CD4-positive, alpha-beta T cell treated with Interleukin-6 at 100 ng/mL for 8 hours (primary cell): ENCODE measurements around the gene ZNF407.
"Not testable (repeated sequence)": the region's sequence is repeated elsewhere in the genome, so short reads cannot be mapped to it uniquely, and the experiment has no call there.

Source experiments
- DNase-seq: peaks from one replicate; pipeline ENCODE4 v3.0.0-alpha.2; 2020; ENCODE audit warnings: mixed read lengths, low spot score

Gene ZNF407

DNA sequence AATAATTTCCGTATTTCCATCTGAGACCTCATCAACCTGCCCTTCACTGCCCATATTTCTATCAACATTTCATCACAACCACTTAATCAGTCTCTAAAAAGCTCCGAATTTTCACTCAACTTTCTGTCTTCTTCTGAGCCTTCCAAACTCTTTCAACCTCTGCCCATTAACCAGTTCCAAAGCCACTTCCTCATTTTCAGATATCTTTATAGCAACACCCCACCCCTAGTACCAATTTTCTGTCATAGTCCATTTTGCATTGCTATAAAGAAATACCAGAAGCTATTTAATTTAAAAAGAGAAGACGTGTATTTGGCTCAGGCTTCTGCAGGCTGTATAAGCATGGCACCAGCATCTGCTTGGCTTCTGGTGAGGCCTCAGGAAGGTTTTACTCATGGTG is 504.2 kb downstream of the ZNF407 start:
- no peak for DNase-seq

DNA sequence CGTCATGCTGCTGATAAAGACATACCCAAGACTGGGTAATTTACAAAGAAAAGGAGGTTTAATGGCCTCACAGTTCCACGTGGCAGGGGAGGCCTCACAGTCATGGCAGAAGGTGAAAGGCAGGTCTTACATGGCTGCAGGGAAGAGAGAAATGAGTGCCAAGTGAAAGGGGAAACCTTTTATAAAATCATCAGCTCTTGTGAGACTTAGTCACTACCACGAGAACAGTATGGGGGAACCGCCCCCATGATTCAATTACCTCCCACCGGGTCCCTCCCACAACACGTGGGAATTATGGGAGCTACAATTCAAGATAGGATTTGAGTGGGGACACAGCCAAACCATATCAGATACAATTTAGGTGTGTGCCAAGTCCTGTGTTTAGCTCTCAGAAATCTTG is 506.4 kb downstream of the ZNF407 start:
- DNase-seq, result not testable (repeated sequence)

DNA sequence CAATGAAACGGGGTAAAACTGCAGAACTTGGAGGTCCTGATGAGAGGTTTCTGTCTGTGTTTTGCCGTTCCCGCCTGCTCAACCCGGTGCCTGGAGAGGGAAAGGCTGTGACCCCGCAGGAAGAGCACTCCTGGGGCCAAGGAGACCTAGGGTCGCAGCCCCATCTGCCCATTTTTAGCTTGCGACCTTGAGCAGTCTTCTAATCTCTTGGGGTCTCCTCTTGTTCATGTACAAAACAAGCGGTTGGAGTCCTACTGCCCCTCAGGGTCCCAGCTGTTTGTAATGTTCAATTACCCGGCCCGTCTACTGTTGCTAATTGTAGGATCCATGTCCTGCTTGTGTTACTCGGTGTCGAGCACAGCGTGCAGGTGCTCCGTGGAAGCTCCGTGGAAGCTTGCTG is 506.8 kb downstream of the ZNF407 start:
- DNase-seq, result no peak

DNA sequence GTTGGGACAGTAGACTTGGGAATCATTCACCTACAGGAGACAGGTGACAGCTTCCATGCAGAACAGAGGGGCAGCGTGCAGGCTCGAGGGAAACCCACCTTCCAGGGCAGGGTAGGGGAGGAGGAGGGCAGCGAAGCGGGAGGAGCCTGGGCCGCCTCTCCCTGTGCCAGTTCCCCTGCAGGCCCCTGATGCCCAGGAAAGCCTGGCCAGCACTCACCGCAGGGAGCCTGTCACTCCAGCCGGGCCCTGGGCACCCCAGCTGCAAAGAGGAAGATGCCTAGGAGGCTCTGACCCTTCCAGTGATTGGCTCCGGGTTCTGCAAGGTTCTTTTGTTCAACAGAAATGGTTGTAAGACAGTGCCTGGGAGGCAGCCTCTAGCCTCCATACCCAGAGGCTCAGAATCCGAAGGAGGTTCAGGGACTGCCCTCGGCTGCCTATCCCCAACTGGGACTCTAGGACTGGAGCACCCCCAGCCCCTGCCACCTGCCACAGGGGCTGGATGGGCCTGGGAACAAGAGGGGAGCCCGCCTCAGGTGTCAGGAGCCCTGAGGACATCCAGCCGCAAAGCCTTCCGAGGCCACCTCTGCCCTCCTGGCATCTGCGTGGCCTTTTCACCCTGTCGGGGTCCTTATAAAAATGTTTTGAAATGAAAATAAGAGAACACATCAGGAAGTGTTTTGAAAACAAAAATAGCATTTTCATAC is 508.0 kb downstream of the ZNF407 start:
- DNase-seq, result no peak

DNA sequence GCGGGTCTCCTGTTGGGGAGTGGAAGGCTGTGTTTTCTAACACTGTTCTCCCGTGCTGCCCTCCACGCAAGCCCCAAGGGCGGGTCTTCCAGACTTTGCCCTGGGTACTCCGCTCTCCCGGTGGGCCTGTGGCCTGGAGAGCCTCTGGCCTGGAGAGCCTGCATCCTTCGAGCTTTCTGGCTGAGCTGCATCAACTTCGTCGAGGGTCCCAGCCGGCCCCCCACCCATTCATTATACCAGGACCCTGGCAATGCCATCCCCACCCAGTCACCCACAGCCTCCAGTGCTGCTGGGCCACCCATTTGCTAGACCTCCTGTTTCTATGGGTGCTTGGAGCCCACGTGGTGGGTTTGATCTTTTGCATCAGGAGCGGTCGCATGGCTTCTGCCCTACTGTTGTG is 509.1 kb downstream of the ZNF407 start:
- no peak for DNase-seq

DNA sequence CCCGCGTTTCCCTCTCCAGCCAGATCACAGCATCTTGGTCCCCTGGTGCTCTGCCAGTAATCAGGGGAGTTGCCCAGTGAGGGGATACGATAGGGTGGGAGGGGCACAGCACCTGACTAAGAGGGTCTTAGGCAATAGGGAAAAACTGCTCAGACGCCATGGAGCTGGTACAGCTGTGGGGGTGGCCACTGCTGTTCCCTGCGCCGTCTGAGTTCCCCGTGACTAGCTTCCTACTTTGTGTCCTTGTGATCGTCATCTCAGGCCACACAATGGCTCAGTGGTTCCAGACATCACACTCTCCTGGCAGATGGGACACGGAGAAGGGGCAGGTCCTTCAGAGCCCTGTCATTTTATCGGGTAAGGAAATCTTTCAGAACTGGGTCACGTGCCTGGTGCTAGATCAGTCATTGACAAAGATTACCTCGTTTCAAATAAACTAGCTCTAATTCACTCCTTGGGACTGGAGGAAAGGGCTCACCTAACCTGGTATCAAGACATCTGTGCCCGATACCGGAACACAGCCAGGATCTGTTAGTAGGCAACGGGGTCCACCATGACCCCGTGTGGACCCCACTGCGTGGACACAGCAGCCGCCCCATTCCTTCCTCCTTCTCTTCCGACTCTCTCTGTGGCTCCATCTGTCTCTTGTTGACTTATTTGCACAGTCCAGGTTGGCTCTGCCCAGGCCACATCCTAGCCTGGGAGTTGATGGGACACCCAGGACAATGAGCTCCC is 509.7 kb downstream of the ZNF407 start:
- no peak for DNase-seq

DNA sequence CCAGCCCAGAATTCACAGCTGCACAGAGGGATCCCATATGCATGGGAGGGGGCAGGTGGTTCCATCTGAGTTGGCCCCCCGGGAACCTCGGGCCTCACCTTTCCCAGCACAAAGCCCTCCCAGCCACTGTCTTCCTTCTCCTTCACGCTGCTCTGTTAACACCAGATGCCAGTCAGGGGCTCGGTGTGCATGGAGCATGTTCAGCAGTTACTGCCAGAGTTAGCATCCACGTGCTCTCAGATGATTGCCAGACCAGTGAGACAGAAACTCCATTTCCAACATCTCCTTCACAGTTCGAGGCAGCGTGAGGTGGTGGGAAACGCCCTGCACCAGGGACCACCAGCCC is 510.2 kb downstream of the ZNF407 start:
- DNase-seq, result no peak

DNA sequence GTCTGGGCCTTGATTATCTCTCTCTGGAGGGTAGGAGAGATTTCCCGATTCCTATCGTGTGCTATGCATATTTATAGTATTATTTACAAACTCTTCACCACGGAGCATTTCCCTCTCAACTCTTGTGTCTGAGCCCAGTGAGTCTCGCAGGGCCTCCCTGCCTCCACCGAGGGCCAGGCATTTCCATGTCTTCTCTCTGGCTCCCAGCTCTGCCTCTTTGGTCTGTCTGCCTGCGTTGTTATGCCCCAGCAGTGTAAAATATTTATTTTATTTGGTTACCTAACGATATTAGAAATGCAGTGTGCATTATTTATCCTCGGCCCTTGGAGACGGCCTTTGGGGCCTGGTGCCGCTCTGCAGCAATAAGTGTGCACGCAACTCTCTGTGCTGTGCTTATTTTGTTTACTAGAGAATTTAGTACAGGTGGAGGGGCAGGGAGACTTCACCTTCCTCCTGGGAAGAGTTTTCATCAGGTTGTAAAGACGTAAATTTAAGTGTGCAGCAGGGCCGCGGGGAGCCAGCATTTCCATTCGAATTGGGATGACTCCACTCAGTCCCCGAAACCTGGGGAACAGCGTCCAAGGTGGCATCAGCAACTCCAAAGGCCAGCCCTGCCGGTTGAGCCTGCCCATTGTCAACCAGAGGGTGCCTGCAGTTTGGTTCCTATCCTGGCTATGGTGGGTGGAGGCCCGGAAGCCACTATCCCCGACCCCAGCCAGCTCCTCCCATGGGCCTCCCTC is 511.1 kb downstream of the ZNF407 start:
- no peak for DNase-seq

DNA sequence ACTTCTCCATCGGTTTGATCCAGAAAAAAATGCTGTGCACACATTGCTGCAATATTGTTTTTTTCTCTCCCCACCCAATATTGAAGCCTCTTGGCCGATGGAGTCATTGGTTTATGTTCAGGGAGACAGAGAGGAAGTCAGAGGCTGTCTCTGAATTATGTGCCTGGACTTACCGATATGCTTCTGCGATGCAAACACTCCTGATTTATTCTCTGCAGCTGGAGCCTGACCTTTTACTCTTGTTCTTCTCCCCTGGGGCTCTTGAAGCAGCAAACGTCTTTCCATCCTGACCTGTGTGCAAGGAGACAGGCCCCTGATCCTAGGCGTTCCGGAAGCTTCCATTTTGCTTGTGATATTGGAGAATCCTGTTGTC is 511.6 kb downstream of the ZNF407 start:
- DNase-seq, result no peak

DNA sequence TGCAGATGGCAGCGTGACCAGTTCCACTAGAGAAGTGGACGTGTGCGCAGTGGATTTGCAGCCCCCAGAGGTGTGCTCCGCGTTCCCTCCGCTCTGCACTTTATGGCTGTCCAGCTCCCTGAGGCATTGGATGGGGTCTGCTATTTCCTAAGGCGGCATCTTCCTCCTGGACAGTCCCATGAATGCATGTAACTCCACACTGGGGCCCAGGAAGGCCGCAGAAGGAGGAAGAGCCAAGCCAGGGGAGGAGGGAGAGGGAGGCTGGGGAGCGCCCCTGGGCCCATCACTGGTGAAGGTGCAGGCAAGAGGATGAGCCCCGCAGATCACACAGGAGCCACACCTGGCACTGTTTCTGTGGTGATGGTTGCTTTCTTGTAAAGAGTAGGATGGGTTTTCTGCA is 512.1 kb downstream of the ZNF407 start:
- DNase-seq, result no peak

DNA sequence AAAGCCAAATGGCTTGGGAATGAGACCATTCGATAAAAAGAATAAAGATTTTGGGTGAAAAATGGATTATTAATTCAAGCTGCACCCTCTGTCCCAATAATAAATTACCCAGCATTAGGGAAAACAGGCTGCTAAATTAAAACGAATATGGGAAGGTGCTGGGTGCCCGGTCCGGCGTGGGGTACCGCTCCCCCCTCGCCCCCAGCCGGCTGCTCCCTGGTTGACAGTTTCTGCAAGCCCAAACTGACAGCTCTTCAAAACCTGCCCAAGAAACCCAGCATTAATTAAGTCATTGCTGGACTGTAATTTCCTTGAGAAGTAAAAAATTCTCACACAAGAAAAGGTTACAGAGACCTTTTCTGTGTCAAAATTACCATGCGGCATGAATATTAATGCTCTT is 512.6 kb downstream of the ZNF407 start:
- DNase-seq, result no peak

DNA sequence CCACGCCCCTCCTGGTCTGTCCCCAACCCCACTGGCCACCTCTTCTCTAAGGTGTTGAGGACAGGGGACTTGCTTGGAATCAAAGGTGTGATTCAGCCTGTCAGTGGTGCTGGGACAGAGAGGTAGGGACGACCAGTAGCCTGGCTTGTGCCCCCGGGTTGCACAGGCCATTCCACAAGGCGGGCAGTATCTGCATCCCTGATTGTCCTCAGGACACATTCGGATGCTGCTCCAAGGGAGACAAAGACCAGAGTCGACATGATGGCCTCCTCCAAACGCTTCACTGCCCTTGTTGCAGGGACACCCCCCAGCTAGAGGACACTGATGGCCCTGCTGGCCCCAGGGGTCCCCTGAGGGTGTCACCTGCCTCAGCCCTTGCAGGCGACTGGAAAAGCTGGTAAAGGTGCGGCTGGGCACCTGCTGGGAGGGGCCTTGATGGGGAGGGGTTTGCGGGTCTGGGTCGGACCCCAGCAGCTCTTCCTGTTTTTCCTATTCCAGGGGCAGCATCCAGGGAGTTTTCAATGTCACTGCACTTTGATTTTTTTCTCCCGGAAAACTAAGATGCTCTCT is 513.3 kb downstream of the ZNF407 start:
- DNase-seq, result no peak

DNA sequence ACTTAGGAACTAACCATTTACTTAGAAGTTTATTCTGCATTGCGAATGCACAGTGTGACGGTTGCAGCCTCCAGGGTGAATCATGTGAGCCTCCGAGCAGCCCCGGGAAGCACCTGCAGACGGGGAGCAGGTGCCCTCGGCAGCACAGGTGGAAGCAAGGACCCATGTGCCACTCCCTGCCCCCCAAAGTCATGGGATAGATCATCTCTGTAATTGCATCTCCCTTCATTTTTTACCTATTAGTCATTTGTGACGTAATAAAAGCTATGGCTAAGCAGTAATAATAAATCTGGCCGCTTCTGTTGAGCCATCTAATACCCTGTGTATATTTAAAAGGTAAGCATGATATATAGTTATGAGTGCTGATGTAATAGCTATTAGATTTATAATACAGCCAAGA is 514.1 kb downstream of the ZNF407 start:
- no peak for DNase-seq

DNA sequence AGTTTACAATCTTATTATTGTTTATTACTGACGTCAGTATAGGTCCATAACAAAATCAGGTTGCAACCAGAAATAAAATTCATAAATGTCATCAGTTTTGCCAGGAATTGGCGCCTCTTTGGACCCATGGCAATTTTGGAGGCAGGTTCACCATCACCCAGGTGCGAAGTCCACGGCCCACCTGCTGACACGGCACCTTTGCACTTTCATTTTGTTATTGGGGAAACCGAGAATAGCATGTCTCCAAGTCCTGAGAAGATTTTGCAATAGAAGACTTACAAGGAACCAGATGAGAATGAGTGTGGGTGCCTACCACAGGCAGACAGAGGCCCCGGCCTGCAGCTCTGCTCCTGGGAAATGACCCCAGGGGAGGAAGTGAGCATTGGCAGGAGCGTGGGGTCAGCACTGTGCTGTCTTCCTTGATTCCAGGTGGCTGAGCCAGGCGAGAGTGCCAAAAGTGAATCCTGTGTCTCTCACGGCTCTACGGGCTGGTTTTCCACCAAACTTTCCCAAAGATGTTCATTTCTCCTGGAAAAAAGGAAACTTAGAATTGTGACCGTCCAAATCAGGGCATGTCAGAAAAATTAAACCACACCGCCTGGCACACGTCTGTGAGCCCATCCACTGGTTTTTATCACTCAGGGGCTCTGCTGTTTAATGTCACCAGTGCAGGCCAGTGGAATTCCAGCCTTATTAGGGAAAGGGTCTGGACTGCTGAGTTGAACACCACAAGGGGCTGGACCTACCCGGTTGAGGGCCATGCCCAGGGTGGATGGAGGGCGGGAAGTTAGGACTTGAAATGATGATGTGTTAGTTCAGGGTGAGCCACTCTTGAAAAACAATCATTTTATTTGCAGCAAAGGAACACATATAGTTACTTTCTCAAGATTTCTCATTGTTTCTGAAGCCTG is 514.8 kb downstream of the ZNF407 start:
- DNase-seq, result no peak

DNA sequence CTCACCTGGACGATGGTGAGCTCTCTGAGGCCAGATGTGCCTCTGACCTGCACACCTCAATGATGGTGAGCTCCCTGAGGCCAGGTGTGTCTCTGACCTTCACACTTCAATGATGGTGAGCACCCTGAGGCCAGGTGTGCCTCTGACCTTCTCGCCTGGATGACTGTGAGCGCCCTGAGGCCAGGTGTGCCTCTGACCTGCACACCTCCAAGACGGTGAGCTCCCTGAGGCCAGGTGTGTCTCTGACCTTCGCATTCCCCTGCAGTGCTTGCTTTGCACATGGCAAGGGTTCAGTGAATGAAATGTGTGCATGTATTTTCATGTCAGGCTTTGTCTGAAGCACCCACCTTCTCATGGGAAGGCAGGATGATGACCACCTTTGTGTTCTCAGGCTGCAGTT is 515.8 kb downstream of the ZNF407 start:
- no peak for DNase-seq

DNA sequence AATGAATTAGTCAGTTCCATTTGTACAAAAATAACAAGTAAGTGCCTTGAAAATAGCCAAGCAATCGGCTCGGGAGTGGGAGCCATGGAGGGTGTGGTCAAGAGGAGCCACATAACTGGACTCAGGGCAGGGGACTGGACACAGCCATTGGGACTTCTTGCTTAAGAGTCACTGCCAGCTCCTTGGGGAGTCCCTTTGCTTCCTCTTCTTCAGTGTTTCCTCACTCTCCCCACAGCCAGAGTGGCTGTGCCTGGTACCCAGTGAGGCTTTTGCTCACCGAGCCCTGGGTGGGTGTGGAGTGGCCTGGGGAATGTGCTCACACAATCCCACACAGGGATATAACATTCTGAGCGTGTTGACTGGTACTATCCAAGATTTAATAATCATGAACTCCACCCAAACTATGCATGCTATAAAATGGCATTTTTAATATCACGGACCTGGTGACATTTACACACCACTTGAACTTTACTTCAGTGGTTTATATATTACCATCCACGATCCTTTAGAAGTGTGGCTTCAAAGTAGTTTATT is 516.6 kb downstream of the ZNF407 start:
- DNase-seq, result no peak
